Keratinocyte (primary cell): Measurements from ENCODE around the gene CLTRN.

Experiments used
- EZH2 ChIP-seq: IDR thresholded peaks from one replicate; pipeline ENCODE4 v1.6.1; 2012; ENCODE audit warnings: inconsistent platforms, mild to moderate bottlenecking, low read length, moderate library complexity
- TF ChIP-seq, protein P1 (sequence below), 3 experiments: IDR thresholded peaks in 1 of 3; conservative IDR thresholded peaks in 1 of 3; optimal IDR thresholded peaks in 1 of 3; 2 replicates in 2 of 3; 3 replicates in 1 of 3; pipeline versions ENCODE3 to v1.5.1; 2011; ENCODE audit warnings: low read length in 3 of 3, mild to moderate bottlenecking in 3 of 3, moderate library complexity in 2 of 3, control low read depth in 1 of 3, inconsistent platforms in 1 of 3; ENCODE audit not compliant: insufficient read depth in 2 of 3; ENCODE audit errors: extremely low read depth in 1 of 3

DNA sequence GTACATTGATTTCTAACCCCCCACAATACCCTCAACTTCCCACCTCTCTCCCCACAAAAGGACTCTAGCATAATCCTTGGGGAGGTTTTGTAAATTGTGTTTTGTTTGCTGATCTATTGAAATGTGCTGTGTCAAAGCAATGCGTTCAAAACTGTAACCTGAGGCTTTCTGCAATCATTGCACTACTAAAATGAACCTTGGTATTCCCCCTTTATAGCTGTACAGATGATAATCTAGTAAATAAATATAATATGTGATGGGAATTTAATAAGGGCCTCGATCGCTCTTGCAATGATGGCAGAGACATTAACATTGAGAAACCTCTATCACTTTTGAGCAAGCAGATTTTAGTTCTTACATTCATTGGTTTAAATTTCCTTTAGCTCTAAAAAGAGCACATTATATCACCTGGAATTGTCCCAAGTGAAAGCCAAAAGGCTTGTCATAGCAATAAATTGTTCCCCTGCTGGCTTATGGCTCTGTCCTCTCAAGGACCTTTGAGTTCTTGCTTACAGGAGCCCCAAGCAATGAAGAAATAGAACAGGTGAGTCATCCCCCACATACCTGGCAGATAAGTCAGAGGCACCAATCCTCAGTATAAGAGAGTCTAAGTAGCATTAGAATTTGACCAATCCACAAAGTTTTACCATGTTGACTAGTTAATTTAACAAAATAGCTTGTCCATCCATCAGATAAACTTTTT, 45.4 kb downstream of the CLTRN start:
- TF ChIP-seq EZH2: no peak
- TF ChIP-seq, protein P1, sequence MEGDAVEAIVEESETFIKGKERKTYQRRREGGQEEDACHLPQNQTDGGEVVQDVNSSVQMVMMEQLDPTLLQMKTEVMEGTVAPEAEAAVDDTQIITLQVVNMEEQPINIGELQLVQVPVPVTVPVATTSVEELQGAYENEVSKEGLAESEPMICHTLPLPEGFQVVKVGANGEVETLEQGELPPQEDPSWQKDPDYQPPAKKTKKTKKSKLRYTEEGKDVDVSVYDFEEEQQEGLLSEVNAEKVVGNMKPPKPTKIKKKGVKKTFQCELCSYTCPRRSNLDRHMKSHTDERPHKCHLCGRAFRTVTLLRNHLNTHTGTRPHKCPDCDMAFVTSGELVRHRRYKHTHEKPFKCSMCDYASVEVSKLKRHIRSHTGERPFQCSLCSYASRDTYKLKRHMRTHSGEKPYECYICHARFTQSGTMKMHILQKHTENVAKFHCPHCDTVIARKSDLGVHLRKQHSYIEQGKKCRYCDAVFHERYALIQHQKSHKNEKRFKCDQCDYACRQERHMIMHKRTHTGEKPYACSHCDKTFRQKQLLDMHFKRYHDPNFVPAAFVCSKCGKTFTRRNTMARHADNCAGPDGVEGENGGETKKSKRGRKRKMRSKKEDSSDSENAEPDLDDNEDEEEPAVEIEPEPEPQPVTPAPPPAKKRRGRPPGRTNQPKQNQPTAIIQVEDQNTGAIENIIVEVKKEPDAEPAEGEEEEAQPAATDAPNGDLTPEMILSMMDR (optimal IDR thresholded peaks at IDR 0.05 in 1 of 3, IDR thresholded peaks at IDR 0.05 in 1 of 3, conservative IDR thresholded peaks at IDR 0.05 in 1 of 3; ENCODE audit: extremely low read depth in 1 of 3, insufficient read depth in 2 of 3, low read length in 3 of 3): no peak
